Ishikawa (cell line): ENCODE results near the gene AMPD2.

Source experiments
- CREB1 ChIP-seq: IDR thresholded peaks from 2 replicates; pipeline ENCODE4 v1.6.1; 2012; ENCODE audit warnings: low read depth
- TEAD4 ChIP-seq: IDR thresholded peaks from 2 replicates; pipeline ENCODE4 v1.6.1; 2012

DNA sequence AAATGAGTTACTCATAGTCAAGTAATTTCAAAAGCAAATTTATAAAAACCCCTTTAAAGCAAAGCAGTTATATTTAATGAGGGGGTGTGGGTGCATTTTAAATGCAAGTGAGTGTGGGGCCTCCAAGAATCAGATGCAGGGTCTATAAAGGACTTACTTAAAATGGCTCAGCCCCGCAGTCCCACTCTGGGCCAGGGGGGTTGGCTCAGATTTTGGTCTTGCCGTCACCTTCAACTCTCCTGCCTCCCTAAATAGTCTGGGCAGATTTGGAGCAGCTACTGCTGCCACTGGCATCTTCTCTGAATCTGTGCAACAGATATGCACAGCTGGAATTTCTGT, 16.2 kb downstream of the AMPD2 start:
- TF ChIP-seq CREB1 = no peak
- no peak for TF ChIP-seq TEAD4
